Measurements from ENCODE around the gene SLC38A2.

Gene SLC38A2

GRCh38 chr12:46356655-46357437 lies 15.7 kb downstream of the SLC38A2 start:
- no peak for TF ChIP-seq EZH2phosphoT487 (IDR thresholded peaks at IDR 0.05; ENCODE audit: borderline replicate concordance, low read length)
- TF ChIP-seq CTCF (IDR thresholded peaks at IDR 0.05; ENCODE audit: low read depth, low read length, poor library complexity, severe bottlenecking) = no peak
- H3F3A ChIP-seq (ENCODE audit: control insufficient read depth, insufficient read depth) = peaks cover 26% of the 10 kb centered on the region
- H3K27ac ChIP-seq (ENCODE audit: low read depth, low read length) = no peak overlapping the region
- H3K36me3 ChIP-seq (ENCODE audit: control insufficient read depth, low read length) = peaks cover 35% of the 10 kb centered on the region
- no peak overlapping the region for H3K4me3 ChIP-seq (ENCODE audit: low read length)
- H3K4me1 ChIP-seq (ENCODE audit: control insufficient read depth, low read length) = no peaks in the 10 kb centered on the region
- no peaks in the 10 kb centered on the region for H4K20me1 ChIP-seq (ENCODE audit: control insufficient read depth, insufficient read depth, low read depth, low read length)
- H3K79me2 ChIP-seq (ENCODE audit: control insufficient read depth, low read length) = no peaks in the 10 kb centered on the region
- no peaks in the 10 kb centered on the region for H3K9me3 ChIP-seq (ENCODE audit: control insufficient read depth, insufficient read depth, low read length)
- H3K4me2 ChIP-seq (ENCODE audit: low read length) = no peak overlapping the region
- H3K27me3 ChIP-seq (ENCODE audit: control insufficient read depth, low read length) = peaks cover 8% of the 10 kb centered on the region; the same call in 1 of the 2 replicates
- H3K9me2 ChIP-seq (replicated peaks; ENCODE audit: control insufficient read depth, low read length) = no peaks in the 10 kb centered on the region

- H3K9me3 ChIP-seq (ENCODE audit: control insufficient read depth, insufficient read depth, low read length) = no peaks in the 10 kb centered on the region
- no peak overlapping the region for H3K4me2 ChIP-seq (ENCODE audit: low read length)
- peaks cover 14% of the 10 kb centered on the region for H3K36me3 ChIP-seq (ENCODE audit: control insufficient read depth, low read length)
- H3F3A ChIP-seq (ENCODE audit: control insufficient read depth, insufficient read depth) = peaks cover 24% of the 10 kb centered on the region
- no peaks in the 10 kb centered on the region for H3K79me2 ChIP-seq (ENCODE audit: control insufficient read depth, low read length)
- TF ChIP-seq CTCF (IDR thresholded peaks at IDR 0.05; ENCODE audit: low read depth, low read length, poor library complexity, severe bottlenecking) (no peak), EZH2phosphoT487 (IDR thresholded peaks at IDR 0.05; ENCODE audit: borderline replicate concordance, low read length) (no peak)
- no peaks in the 10 kb centered on the region for H4K20me1 ChIP-seq (ENCODE audit: control insufficient read depth, insufficient read depth, low read depth, low read length)
- no peaks in the 10 kb centered on the region for H3K4me1 ChIP-seq (ENCODE audit: control insufficient read depth, low read length)
- H3K27me3 ChIP-seq (ENCODE audit: control insufficient read depth, low read length) = peaks cover 8% of the 10 kb centered on the region; the same call in 1 of the 2 replicates
- no peak overlapping the region for H3K27ac ChIP-seq (ENCODE audit: low read depth, low read length)
- H3K9me2 ChIP-seq (replicated peaks; ENCODE audit: control insufficient read depth, low read length) = no peaks in the 10 kb centered on the region
- no peak overlapping the region for H3K4me3 ChIP-seq (ENCODE audit: low read length)
Observed at GRCh38 chr12:46354802-46355199, 17.8 kb downstream of the SLC38A2 start.

GRCh38 chr12:46354111-46354801 lies 18.3 kb downstream of the SLC38A2 start:
- H3F3A ChIP-seq (ENCODE audit: control insufficient read depth, insufficient read depth) = peaks cover 19% of the 10 kb centered on the region
- TF ChIP-seq CTCF (IDR thresholded peaks at IDR 0.05; ENCODE audit: low read depth, low read length, poor library complexity, severe bottlenecking) = peak; percentile 14
- TF ChIP-seq EZH2phosphoT487 (IDR thresholded peaks at IDR 0.05; ENCODE audit: borderline replicate concordance, low read length) = no peak

More at GRCh38 chr12:46354111-46354801, 18.3 kb downstream of the SLC38A2 start:
- Histone ChIP-seq H3K36me3 (ENCODE audit: control insufficient read depth, low read length) (peaks cover 9% of the 10 kb centered on the region), H3K79me2 (ENCODE audit: control insufficient read depth, low read length) (no peaks in the 10 kb centered on the region), H3K27me3 (ENCODE audit: control insufficient read depth, low read length) (peaks cover 10% of the 10 kb centered on the region; the same call in 1 of the 2 replicates), H3K4me1 (ENCODE audit: control insufficient read depth, low read length) (no peaks in the 10 kb centered on the region), H3K9me2 (replicated peaks; ENCODE audit: control insufficient read depth, low read length) (no peaks in the 10 kb centered on the region), H3K27ac (ENCODE audit: low read depth, low read length) (no peak overlapping the region), H4K20me1 (ENCODE audit: control insufficient read depth, insufficient read depth, low read depth, low read length) (no peaks in the 10 kb centered on the region), H3K9me3 (ENCODE audit: control insufficient read depth, insufficient read depth, low read length) (no peaks in the 10 kb centered on the region), H3K4me2 (ENCODE audit: low read length) (no peak overlapping the region), H3K4me3 (ENCODE audit: low read length) (no peak overlapping the region)

Measured in DOHH2 (cell line).